NCI-H187 (cell line): ENCODE measurements around the gene SEMA5A.

Experiments used
- DNase-seq, 2 experiments: peaks; one replicate each; lab custom pipeline; 2025; lab: John Stamatoyannopoulos, UW

SEMA5A gene

DNA sequence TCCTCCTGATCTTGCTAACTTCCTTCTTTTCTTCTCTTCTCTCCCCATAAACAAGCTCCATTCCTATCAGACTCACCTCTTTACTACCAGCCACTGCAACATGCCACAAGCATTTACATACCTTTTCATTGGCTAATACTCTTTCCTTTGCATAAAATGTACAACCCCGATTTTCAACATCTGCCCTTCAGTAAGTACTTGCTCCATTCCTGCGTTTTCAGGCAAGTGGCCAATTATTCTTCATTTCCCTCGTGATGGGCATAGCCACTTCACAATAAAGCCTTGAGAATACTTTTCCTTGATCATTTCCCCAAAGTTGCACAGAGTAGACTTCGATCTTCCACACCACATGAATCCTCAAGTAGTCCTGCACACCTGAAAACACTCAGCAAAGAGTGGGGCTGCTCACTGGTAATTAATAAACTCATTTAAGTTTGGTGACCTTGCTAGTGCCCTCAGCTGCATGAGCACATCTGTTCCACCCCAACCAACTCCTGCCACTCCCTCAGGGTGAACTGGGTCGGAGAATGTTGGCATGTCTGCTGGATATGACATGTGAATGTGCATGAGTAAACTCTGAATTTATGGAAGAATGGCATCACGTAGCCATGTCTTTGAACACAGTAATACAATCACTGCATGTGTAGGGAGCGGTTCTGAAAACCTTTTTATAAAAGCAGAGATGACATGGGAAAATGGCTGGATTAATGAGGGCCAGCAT lies 535.8 kb downstream of the SEMA5A start:
- no peak for DNase-seq

DNA sequence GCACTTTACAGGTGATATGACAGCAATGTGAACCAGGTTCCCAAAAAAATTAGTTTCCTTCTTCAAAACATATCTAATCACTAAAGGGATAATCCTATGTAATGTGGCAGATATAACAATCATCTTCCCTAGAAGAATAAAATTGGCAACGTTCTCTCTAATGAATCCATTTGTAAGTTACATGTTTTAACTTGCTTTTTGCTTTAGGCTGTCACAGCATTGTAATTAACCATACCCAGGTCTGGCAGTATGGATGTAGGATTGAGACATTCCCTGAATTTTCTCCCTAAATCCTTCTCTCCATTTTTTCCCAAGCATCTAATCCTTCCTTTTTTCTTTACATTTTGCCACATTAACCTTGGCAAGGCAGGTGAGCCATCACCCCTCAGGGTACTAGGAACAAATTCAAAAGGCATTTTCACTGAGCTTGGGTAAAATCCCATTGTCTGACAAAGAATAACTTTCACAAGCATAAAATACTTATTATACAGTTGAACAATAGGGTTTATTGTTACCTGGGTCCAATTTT lies 548.3 kb downstream of the SEMA5A start:
- DNase-seq: no peak

DNA sequence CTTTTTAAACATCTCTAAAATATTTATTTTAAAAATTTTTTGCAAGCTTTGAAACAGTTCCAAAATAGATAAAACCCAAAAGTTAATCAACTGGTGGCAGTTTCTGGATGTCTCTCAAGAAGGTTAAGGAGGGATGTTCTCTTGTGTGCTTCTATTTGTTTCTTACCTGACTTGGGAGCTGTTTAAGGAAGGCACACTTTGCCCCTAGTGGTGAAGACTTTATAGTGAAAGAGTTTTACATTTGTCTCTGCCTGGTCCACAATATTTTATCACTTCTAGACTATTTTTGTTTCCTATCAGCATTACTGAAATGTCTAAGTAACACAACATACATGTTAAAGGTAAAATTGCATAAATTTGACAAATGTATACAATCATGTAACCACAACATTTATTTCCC lies 552.8 kb downstream of the SEMA5A start:
- DNase-seq: no peak
